Adrenal gland (tissue), 12 donors: ENCODE results near the gene TMEM94. TPM values are rescaled to one million over a fixed set of nuclear protein-coding genes. Genes with fewer than 3 reads are reported as not detected.
"Not testable (repeated sequence)": the region's sequence is repeated elsewhere in the genome, so short reads cannot be mapped to it uniquely, and the experiment has no call there.

Experiments
- DNase-seq, 7 donors: peaks; one replicate each; pipeline ENCODE4 v3.0.0-alpha.2; 2019 to 2020
- H3K27ac ChIP-seq, 5 donors: fragments of 200-600 bp; sonication (generic) in 4 of 5; 1 replicate in 3 of 5; 2 replicates in 2 of 5; pipeline versions ENCODE4 v1.5.1 to v1.8.0; 2016 to 2020; ENCODE audit warnings: mild to moderate bottlenecking in 1 of 5
- H3K27me3 ChIP-seq: fragments of 200-600 bp; 2 replicates; pipeline ENCODE4 v1.8.0; 2021
- H3K36me3 ChIP-seq, 2 donors: fragments of 200-600 bp; replicated peaks in 1 of 2; 1 replicate in 1 of 2; 2 replicates in 1 of 2; pipeline versions ENCODE4 v1.5.1 to v1.8.0; 2018 to 2022
- H3K4me1 ChIP-seq, 2 donors: fragments of 200-600 bp; replicated peaks in 1 of 2; 1 replicate in 1 of 2; 2 replicates in 1 of 2; pipeline versions ENCODE4 v1.5.1 to v1.8.0; 2018 to 2021
- H3K4me3 ChIP-seq, 4 donors: fragments of 200-600 bp; sonication (generic) in 3 of 4; one replicate each; pipeline ENCODE4 v1.5.1; 2016 to 2018
- H3K9me3 ChIP-seq, 3 donors: fragments of 200-600 bp; sonication (generic) in 1 of 3; replicated peaks in 1 of 3; 1 replicate in 2 of 3; 2 replicates in 1 of 3; pipeline versions ENCODE4 v1.5.1 to v1.8.0; 2016 to 2021
- POLR2A ChIP-seq, 2 donors: fragments of 450-650 bp; IDR thresholded peaks; one replicate each; pipeline ENCODE4 v1.6.1; 2017; ENCODE audit warnings: antibody characterized with exemption in 2 of 2, mild to moderate bottlenecking in 2 of 2, moderate library complexity in 1 of 2
- WGBS, 4 donors: extraction: QIAGEN DNeasy Blood & Tissue Kit in 2 of 4; methylation state at CpG; one replicate each; pipeline versions ENCODE4 v1.1.5 to v1.1.7; 2013 to 2017; 5-methylcytosine and 5-hydroxymethylcytosine counted together
- intact Hi-C, 2 donors: fragments of 100-400 bp; cut with DNase I; formaldehyde crosslinking; loops; one replicate each; pipeline versions ENCODE4 v1.14.1 to v1.15.0; 2022 to 2023
- polyA plus RNA-seq, 3 donors: library from polyadenylated mRNA; stranded (reverse); fragments of 200-250 nt in 2 of 3; fragments of 350-450 nt in 1 of 3; fragmentation: Illumina TruSeq in 1 of 3; extraction: RNeasy Lipid Tissue Mini Kit (QIAGEN cat#74804) in 1 of 3; gene quantifications; one replicate each; pipeline ENCODE4 v1.2.3, GENCODE V29; 2013 to 2014
- total RNA-seq, 9 donors: library from RNA; depleted of rRNA in 4 of 9; stranded (reverse); fragments of >200 nt in 4 of 9; fragments of 120-200 nt in 1 of 9; fragmentation: NEBNext Ultra II Directional in 1 of 9; extraction: Animal tissue kit (Norgen Biotek cat#: 25700) in 1 of 9; gene quantifications; one replicate each; pipeline versions ENCODE4 v1.1.0 to v1.2.4, GENCODE V29; 2013 to 2023
- TF ChIP-seq, protein P1 (sequence below), 6 experiments: fragments of 450-650 bp in 4 of 6; fragments of 200-600 bp in 2 of 6; sonication (generic) in 1 of 6; IDR thresholded peaks; 1 replicate in 5 of 6; 2 replicates in 1 of 6; pipeline versions ENCODE4 v1.5.1 to v1.8.0; 2016 to 2021; ENCODE audit warnings: antibody characterized with exemption in 6 of 6, mild to moderate bottlenecking in 2 of 6, moderate library complexity in 1 of 6
- donor health status: healthy with polysubstance abuse.
- donor health status: Bipolar disorder and iron deficiency.
- donor health status: DM: yes; HTN: yes; CAD: no.
- donor health status: DM: no; HTN: no; CAD: no.
- donor health status: DM: no; HTN: no; CAD: no.
- donor health status: DM: yes; HTN: yes; CAD: no.

The TMEM94 gene
- total and polyA plus RNA-seq, 12 donors = 65.2 to 245 (median 167) TPM

GRCh38 chr17:75518983-75519537, 62.6 kb downstream of the TMEM94 start:
- Histone ChIP-seq H3K27me3 (no peaks in the 10 kb centered on the region), H3K9me3 (no peaks in the 10 kb centered on the region), H3K36me3 (peaks cover 0 to 28% of the 10 kb centered on the region in 2 donors), H3K4me1 (peaks cover 5 to 16% of the 10 kb centered on the region in 2 donors), H3K27ac (no peak overlapping the region), H3K4me3 (no peak overlapping the region)
- 88 to 96% (median 92%) methylated on average over 9 of the region's 9 CpGs for WGBS, 4 donors
- intact Hi-C loops = loop anchor here (5.0 to 10.0 kb wide), 2 partner anchors 92 to 194 kb away; no protein-coding TSS in a partner anchor
- TF ChIP-seq, protein P1, sequence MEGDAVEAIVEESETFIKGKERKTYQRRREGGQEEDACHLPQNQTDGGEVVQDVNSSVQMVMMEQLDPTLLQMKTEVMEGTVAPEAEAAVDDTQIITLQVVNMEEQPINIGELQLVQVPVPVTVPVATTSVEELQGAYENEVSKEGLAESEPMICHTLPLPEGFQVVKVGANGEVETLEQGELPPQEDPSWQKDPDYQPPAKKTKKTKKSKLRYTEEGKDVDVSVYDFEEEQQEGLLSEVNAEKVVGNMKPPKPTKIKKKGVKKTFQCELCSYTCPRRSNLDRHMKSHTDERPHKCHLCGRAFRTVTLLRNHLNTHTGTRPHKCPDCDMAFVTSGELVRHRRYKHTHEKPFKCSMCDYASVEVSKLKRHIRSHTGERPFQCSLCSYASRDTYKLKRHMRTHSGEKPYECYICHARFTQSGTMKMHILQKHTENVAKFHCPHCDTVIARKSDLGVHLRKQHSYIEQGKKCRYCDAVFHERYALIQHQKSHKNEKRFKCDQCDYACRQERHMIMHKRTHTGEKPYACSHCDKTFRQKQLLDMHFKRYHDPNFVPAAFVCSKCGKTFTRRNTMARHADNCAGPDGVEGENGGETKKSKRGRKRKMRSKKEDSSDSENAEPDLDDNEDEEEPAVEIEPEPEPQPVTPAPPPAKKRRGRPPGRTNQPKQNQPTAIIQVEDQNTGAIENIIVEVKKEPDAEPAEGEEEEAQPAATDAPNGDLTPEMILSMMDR (IDR thresholded peaks at IDR 0.05) = no peak
- TF ChIP-seq POLR2A (IDR thresholded peaks at IDR 0.05) = no peak
- no peak for DNase-seq

- H3K27ac ChIP-seq, DNase-seq, H3K4me1 ChIP-seq, H3K4me3 ChIP-seq, intact Hi-C loops, H3K9me3 ChIP-seq, H3K27me3 ChIP-seq: not testable (repeated sequence)
- 91 to 93% (median 93%) methylated on average over 8 of the region's 8 CpGs for WGBS, 4 donors
- H3K36me3 ChIP-seq = peaks cover 0 to 28% of the 10 kb centered on the region in 2 donors
These were observed 64.0 kb downstream of the TMEM94 start for GRCh38 chr17:75520413-75520812.

- TF ChIP-seq POLR2A (IDR thresholded peaks at IDR 0.05) = no peak
- TF ChIP-seq, protein P1 (IDR thresholded peaks at IDR 0.05) = no peak
- WGBS, 4 donors = 92 to 97% (median 94%) methylated on average over 6 to 8 of the region's 8 CpGs
- intact Hi-C loops = no loop called here
These were observed 64.9 kb downstream of the TMEM94 start for GRCh38 chr17:75521290-75521689.

DNA sequence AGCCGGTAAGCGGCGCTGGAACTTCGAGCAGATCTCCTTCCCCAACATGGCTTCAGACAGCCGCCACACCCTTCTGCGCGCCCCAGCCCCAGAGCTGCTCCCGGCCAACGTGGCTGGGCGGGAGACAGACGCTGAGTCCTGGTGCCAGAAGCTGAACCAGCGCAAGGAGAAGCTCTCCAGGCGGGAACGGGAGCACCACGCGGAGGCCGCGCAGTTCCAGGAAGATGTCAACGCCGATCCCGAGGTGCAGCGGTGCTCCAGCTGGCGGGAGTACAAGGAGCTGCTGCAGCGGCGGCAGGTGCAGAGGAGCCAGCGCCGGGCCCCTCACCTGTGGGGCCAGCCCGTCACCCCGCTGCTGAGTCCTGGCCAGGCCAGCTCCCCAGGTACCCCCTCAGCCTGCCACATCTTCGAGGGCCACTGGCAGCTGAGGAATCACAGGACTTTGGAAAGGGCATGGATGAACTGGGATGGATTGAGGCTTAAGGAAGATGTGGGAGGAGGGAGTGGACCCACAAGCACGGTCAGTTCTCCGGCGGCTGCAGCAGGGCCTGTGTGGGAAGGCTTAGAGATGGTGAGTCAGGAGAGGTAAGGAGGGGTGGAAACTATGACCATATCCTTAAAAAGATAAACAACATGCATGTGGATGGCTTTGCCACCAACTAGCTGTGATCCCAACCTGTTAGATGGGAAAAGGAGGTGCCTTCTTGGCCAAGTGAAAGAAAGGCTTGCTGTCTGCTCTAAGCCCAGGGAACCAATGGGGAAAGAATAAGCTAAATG, 65.7 kb downstream of the TMEM94 start:
- no peaks in the 10 kb centered on the region for H3K27me3 ChIP-seq
- H3K27ac ChIP-seq = no peak overlapping the region
- H3K9me3 ChIP-seq = no peaks in the 10 kb centered on the region
- H3K36me3 ChIP-seq = peaks cover 0 to 28% of the 10 kb centered on the region in 2 donors
- 93 to 99% (median 95%) methylated on average over 21 to 33 of the region's 33 CpGs for WGBS, 4 donors
- H3K4me1 ChIP-seq = peaks cover 15 to 18% of the 10 kb centered on the region in 2 donors
- TF ChIP-seq POLR2A (IDR thresholded peaks at IDR 0.05) = no peak
- H3K4me3 ChIP-seq = no peak overlapping the region
- intact Hi-C loops = no loop called here
- no peak for DNase-seq

More at GRCh38 chr17:75521290-75521689, 64.9 kb downstream of the TMEM94 start:
- H3K4me1 ChIP-seq = peaks cover 11 to 15% of the 10 kb centered on the region in 2 donors
- DNase-seq = no peak
- no peak overlapping the region for H3K27ac ChIP-seq
- peaks cover 0 to 28% of the 10 kb centered on the region in 2 donors for H3K36me3 ChIP-seq
- no peaks in the 10 kb centered on the region for H3K9me3 ChIP-seq
- no peaks in the 10 kb centered on the region for H3K27me3 ChIP-seq
- H3K4me3 ChIP-seq = no peak overlapping the region

DNA sequence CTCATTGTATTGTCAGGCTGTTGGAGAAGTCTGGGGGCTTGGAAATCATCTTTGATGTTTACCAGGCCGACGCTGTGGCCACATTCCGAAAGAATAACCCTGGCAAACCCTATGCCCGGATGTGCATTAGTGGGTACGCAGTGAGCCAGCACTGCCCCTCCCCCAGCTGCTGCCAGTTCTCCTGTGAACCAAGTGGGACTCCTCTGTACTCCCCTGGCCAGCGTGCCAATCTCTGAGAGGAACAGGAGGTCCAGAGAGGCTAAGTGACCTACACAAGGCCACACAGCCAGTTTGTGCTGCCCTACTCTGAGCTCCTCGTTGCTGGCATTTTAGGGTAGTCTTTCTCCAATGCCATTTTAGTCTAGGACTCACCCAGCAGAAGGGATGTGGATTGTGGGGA, 67.2 kb downstream of the TMEM94 start:
- Histone ChIP-seq H3K4me3 (no peak overlapping the region), H3K27ac (no peak overlapping the region), H3K36me3 (peaks cover 0 to 28% of the 10 kb centered on the region in 2 donors), H3K4me1 (peaks cover 12 to 15% of the 10 kb centered on the region in 2 donors), H3K27me3 (no peaks in the 10 kb centered on the region), H3K9me3 (no peaks in the 10 kb centered on the region)
- intact Hi-C loops = no loop called here
- no peak for DNase-seq
- no peak for TF ChIP-seq POLR2A (IDR thresholded peaks at IDR 0.05)
- TF ChIP-seq, protein P1 (IDR thresholded peaks at IDR 0.05) = no peak
- WGBS, 4 donors = 93 to 97% (median 96%) methylated on average over 5 to 7 of the region's 7 CpGs
